Smooth muscle cell (in vitro differentiated cells): Measurements from ENCODE around the gene LGR4. TPM values are rescaled to one million over a fixed set of nuclear protein-coding genes. Genes with fewer than 3 reads are reported as not detected.
A peak's percentile ranks its signal among the peaks of the same experiment; 100 is the strongest.

Source experiments
- DNase-seq: peaks from one replicate; lab custom pipeline; 2025; ENCODE audit not compliant: unreplicated experiment; lab: John Stamatoyannopoulos, UW
- H2AFZ ChIP-seq: fragments of 200-600 bp; sonication (generic); 2 replicates; pipeline ENCODE4 v1.6.0; 2016; ENCODE audit warnings: antibody characterized with exemption, low read depth, mild to moderate bottlenecking
- H3F3A ChIP-seq: fragments of 200-600 bp; sonication (generic); 2 replicates; pipeline ENCODE4 v1.6.0; 2017; ENCODE audit warnings: antibody characterized with exemption, low read depth
- H3K27ac ChIP-seq: fragments of 200-600 bp; sonication (generic); 2 replicates; pipeline ENCODE4 v1.5.1; 2016; ENCODE audit warnings: low read depth, mild to moderate bottlenecking
- H3K27me3 ChIP-seq: fragments of 200-600 bp; sonication (generic); 2 replicates; pipeline ENCODE4 v1.6.1; 2016; ENCODE audit warnings: low read depth, mild to moderate bottlenecking
- H3K36me3 ChIP-seq: fragments of 200-600 bp; sonication (generic); 2 replicates; pipeline ENCODE4 v1.5.1; 2016; ENCODE audit warnings: low read depth
- H3K4me1 ChIP-seq: fragments of 200-600 bp; sonication (generic); 2 replicates; pipeline ENCODE4 v1.5.1; 2016; ENCODE audit warnings: low read depth
- H3K4me2 ChIP-seq: fragments of 200-600 bp; sonication (generic); 2 replicates; pipeline ENCODE4 v1.6.0; 2016; ENCODE audit warnings: mild to moderate bottlenecking
- H3K4me3 ChIP-seq: fragments of 200-600 bp; sonication (generic); 2 replicates; pipeline ENCODE4 v1.5.1; 2016; ENCODE audit warnings: mild to moderate bottlenecking
- H3K79me2 ChIP-seq: fragments of 200-600 bp; sonication (generic); 2 replicates; pipeline ENCODE4 v1.6.0; 2016; ENCODE audit warnings: low read depth, mild to moderate bottlenecking
- H3K9ac ChIP-seq: fragments of 200-600 bp; sonication (generic); 2 replicates; pipeline ENCODE4 v1.6.0; 2016; ENCODE audit warnings: low read depth
- H3K9me3 ChIP-seq: fragments of 200-600 bp; sonication (generic); replicated peaks from 2 replicates; pipeline ENCODE4 v1.5.1; 2016; ENCODE audit warnings: low read depth
- H4K20me1 ChIP-seq: fragments of 200-600 bp; sonication (generic); 2 replicates; pipeline ENCODE4 v1.6.0; 2016; ENCODE audit warnings: low read depth
- CTCF ChIP-seq: fragments of 200-600 bp; sonication (generic); IDR thresholded peaks from 2 replicates; pipeline ENCODE4 v1.5.1; 2017; ENCODE audit warnings: borderline replicate concordance, mild to moderate bottlenecking, antibody characterized with exemption; ENCODE audit not compliant: insufficient read depth, poor library complexity, severe bottlenecking
- WGBS: methylation state at CpG from one replicate; pipeline ENCODE4 v1.1.7; 2016; ENCODE audit warnings: low lambda C conversion rate; 5-methylcytosine and 5-hydroxymethylcytosine counted together
- polyA plus RNA-seq: library from polyadenylated mRNA; unstranded; fragments of >200 nt; fragmentation: Nextera tagmentation; extraction: Ambion mirVana; gene quantifications from 2 replicates; pipeline ENCODE4 v1.2.1, GENCODE V29; 2016
- total RNA-seq: library from RNA; depleted of rRNA; stranded (reverse); fragments of >200 nt; gene quantifications from 2 replicates; pipeline ENCODE4 v1.2.3, GENCODE V29; 2014

The LGR4 gene
- total and polyA plus RNA-seq, 2 experiments from 2014 or later, result 21.4 to 96.5 TPM

GRCh38 chr11:27387362-27387761, 85.2 kb downstream of the LGR4 start:
- Histone ChIP-seq H4K20me1 (no peaks in the 10 kb centered on the region), H3K36me3 (no peaks in the 10 kb centered on the region), H3K4me3 (no peak overlapping the region), H3K27me3 (no peaks in the 10 kb centered on the region), H3K9me3 (no peaks in the 10 kb centered on the region), H2AFZ (no peak overlapping the region), H3F3A (peaks cover 11% of the 10 kb centered on the region), H3K4me1 (peaks cover 74% of the 10 kb centered on the region), H3K4me2 (peak overlapping the region; percentile 72), H3K27ac (peak overlapping the region; percentile 88), H3K9ac (no peak overlapping the region), H3K79me2 (peaks cover 2% of the 10 kb centered on the region)
- TF ChIP-seq CTCF, result no peak
- DNase-seq, result no peak
- WGBS, result 22% methylated on average over 2 of the region's 2 CpGs

- DNase-seq, result no peak
- TF ChIP-seq CTCF, result no peak
- peaks cover 3% of the 10 kb centered on the region for H3K36me3 ChIP-seq
- no peak overlapping the region for H3K4me3 ChIP-seq
- H3K27ac ChIP-seq, result peak overlapping the region; percentile 88
- no peak overlapping the region for H2AFZ ChIP-seq
- H3K9ac ChIP-seq, result peak overlapping the region; percentile 9
- 44% methylated on average over 4 of the region's 4 CpGs for WGBS
- H3K4me2 ChIP-seq, result peak overlapping the region; percentile 72
- H4K20me1 ChIP-seq, result no peaks in the 10 kb centered on the region
- H3K9me3 ChIP-seq, result no peaks in the 10 kb centered on the region
- H3K4me1 ChIP-seq, result peaks cover 64% of the 10 kb centered on the region
- no peaks in the 10 kb centered on the region for H3K27me3 ChIP-seq
- H3K79me2 ChIP-seq, result peaks cover 2% of the 10 kb centered on the region
- H3F3A ChIP-seq, result peaks cover 11% of the 10 kb centered on the region
Observed at GRCh38 chr11:27386181-27386845, 86.3 kb downstream of the LGR4 start.

- peak overlapping the region; percentile 72 for H3K4me2 ChIP-seq
- no peak overlapping the region for H3K4me3 ChIP-seq
- peak overlapping the region; percentile 62 for H3K9ac ChIP-seq
- H3F3A ChIP-seq, result peaks cover 4% of the 10 kb centered on the region
- no peaks in the 10 kb centered on the region for H4K20me1 ChIP-seq
- H3K4me1 ChIP-seq, result peaks cover 53% of the 10 kb centered on the region
- peaks cover 3% of the 10 kb centered on the region for H3K36me3 ChIP-seq
- H3K9me3 ChIP-seq, result no peaks in the 10 kb centered on the region
- TF ChIP-seq CTCF, result no peak
- H3K27me3 ChIP-seq, result no peaks in the 10 kb centered on the region
- peak overlapping the region; percentile 88 for H3K27ac ChIP-seq
- H3K79me2 ChIP-seq, result peaks cover 2% of the 10 kb centered on the region
- no peak for DNase-seq
- WGBS, result 18% methylated on average over 5 of the region's 5 CpGs
- peak overlapping the region; percentile 15 for H2AFZ ChIP-seq
Observed at GRCh38 chr11:27385245-27385644, 87.3 kb downstream of the LGR4 start.

- Histone ChIP-seq H3K79me2 (no peaks in the 10 kb centered on the region), H2AFZ (no peak overlapping the region), H3K36me3 (peaks cover 3% of the 10 kb centered on the region), H3K4me3 (no peak overlapping the region), H3K27ac (peak overlapping the region; percentile 88), H3K4me2 (no peak overlapping the region), H3K27me3 (no peaks in the 10 kb centered on the region), H3K9me3 (no peaks in the 10 kb centered on the region), H3F3A (no peaks in the 10 kb centered on the region), H3K9ac (no peak overlapping the region), H3K4me1 (peaks cover 43% of the 10 kb centered on the region), H4K20me1 (no peaks in the 10 kb centered on the region)
- TF ChIP-seq CTCF, result no peak
- no peak for DNase-seq
Observed at GRCh38 chr11:27384227-27384626, 88.4 kb downstream of the LGR4 start.
